K562 (cell line): ENCODE data around the gene RCOR2. TPM values are rescaled to one million over a fixed set of nuclear protein-coding genes. Genes with fewer than 3 reads are reported as not detected.

Experiments
- ATAC-seq: fragments of 200-7000 bp; cut with Tn5 transposase; 3 replicates; pipeline ENCODE4 v1.9.1; 2020; ENCODE audit warnings: moderate library complexity
- BruUV-seq: library from RNA; stranded (reverse); fragments of 400-500 nt; replicated peaks from 2 replicates; lab custom pipeline; 2021; lab: Mats Ljungman, UMichigan
- CTCF ChIA-PET: fragments of 300-600 bp; formaldehyde crosslinking; extraction: SDS; loops from one replicate; lab custom pipeline; 2021; ENCODE audit warnings: low intra/inter-chr PET ratio; lab: Yijun Ruan, JAX
- POLR2A ChIA-PET: fragments of 300-600, 350-650 bp; sonication (Branson Sonifier 250); formaldehyde crosslinking; extraction: SDS; loops from one replicate; lab custom pipeline; 2021; ENCODE audit warnings: antibody characterized with exemption, inconsistent platforms; lab: Yijun Ruan, JAX
- DNase-seq, 4 experiments: peaks; one replicate each; pipeline versions ENCODE4 v3.0.0 to v3.0.0-alpha.2; 2011 to 2018; ENCODE audit warnings: low spot score in 3 of 4, mixed read lengths in 3 of 4; ENCODE audit errors: extremely low read depth in 1 of 4
- FAIRE-seq: peaks from 2 replicates; lab custom pipeline; 2011; peaks lifted over from hg19 to GRCh38; lab: Jason Lieb, UNC
- H2AFZ ChIP-seq: 2 replicates; pipeline ENCODE4 v1.6.0; 2011; ENCODE audit warnings: low read depth, low read length, control low read depth, inconsistent platforms
- H3K27ac ChIP-seq: fragments of 200-600 bp; 3 replicates; pipeline ENCODE4 v1.8.0; 2011; ENCODE audit warnings: low read depth, mild to moderate bottlenecking, control low read depth, inconsistent platforms, low read length, moderate library complexity, mixed read lengths; ENCODE audit errors: extremely low read depth
- H3K27me3 ChIP-seq, 2 experiments: fragments of 300-600 bp in 1 of 2; 2 replicates in 1 of 2; 3 replicates in 1 of 2; pipeline versions ENCODE4 v1.6.0 to v1.8.0; 2011; ENCODE audit warnings: inconsistent platforms in 2 of 2, low read length in 2 of 2, mild to moderate bottlenecking in 1 of 2, mixed read lengths in 1 of 2, moderate library complexity in 1 of 2; ENCODE audit not compliant: control insufficient read depth in 2 of 2, insufficient read depth in 2 of 2
- H3K36me3 ChIP-seq: fragments of 300-600 bp; 3 replicates; pipeline ENCODE4 v1.8.0; 2011; ENCODE audit warnings: mild to moderate bottlenecking, low read length, inconsistent platforms; ENCODE audit not compliant: control insufficient read depth, insufficient read depth
- H3K4me1 ChIP-seq, 2 experiments: fragments of 200-600 bp in 1 of 2; replicated peaks in 1 of 2; 2 replicates in 1 of 2; 3 replicates in 1 of 2; pipeline versions ENCODE4 v1.5.1 to v1.8.0; 2011; ENCODE audit warnings: inconsistent platforms in 2 of 2, low read length in 2 of 2, mild to moderate bottlenecking in 1 of 2, mixed read lengths in 1 of 2, moderate library complexity in 1 of 2; ENCODE audit not compliant: control insufficient read depth in 2 of 2, insufficient read depth in 2 of 2
- H3K4me2 ChIP-seq: 2 replicates; pipeline ENCODE4 v1.6.1; 2011; ENCODE audit warnings: low read length, control low read depth, inconsistent platforms, mixed read lengths; ENCODE audit not compliant: insufficient read depth
- H3K4me3 ChIP-seq: fragments of 200-600 bp; sonication (generic), shearing (Covaris generic); 2 replicates; pipeline ENCODE4 v1.5.1; 2016; ENCODE audit warnings: control low read depth, inconsistent platforms
- H3K79me2 ChIP-seq: fragments of 200-600 bp; 3 replicates; pipeline ENCODE4 v1.8.0; 2011; ENCODE audit warnings: low read length, inconsistent platforms; ENCODE audit not compliant: control insufficient read depth, insufficient read depth
- H3K9ac ChIP-seq, 2 experiments: 2 replicates each; pipeline versions ENCODE4 v1.6.0 to v1.6.1; 2011; ENCODE audit warnings: low read depth in 2 of 2, low read length in 2 of 2, control low read depth in 1 of 2, inconsistent platforms in 1 of 2, mild to moderate bottlenecking in 1 of 2, mixed read lengths in 1 of 2; ENCODE audit not compliant: insufficient read depth in 1 of 2
- H3K9me1 ChIP-seq: one replicate; pipeline ENCODE4 v1.6.0; 2011; ENCODE audit warnings: inconsistent platforms, mild to moderate bottlenecking, low read length, moderate library complexity; ENCODE audit not compliant: control insufficient read depth, insufficient read depth
- H3K9me3 ChIP-seq: replicated peaks from 2 replicates; pipeline ENCODE4 v1.5.1; 2011; ENCODE audit warnings: low read depth, low read length, inconsistent platforms; ENCODE audit not compliant: control insufficient read depth, insufficient read depth
- H4K20me1 ChIP-seq: replicated peaks from 2 replicates; pipeline ENCODE4 v1.6.1; 2011; ENCODE audit warnings: low read length, inconsistent platforms, mixed read lengths; ENCODE audit not compliant: control insufficient read depth, insufficient read depth
- ELF1 ChIP-seq: fragments of 200-800 bp; sonication (Bioruptor generic); IDR thresholded peaks from 2 replicates; pipeline ENCODE4 v1.6.1; 2016; ENCODE audit warnings: missing genetic modification characterization, missing compliant biosample characterization
- EP300 ChIP-seq: IDR thresholded peaks from 2 replicates; pipeline ENCODE4 v1.6.1; 2012; ENCODE audit warnings: low read length, improper control_type of control experiment
- MEIS2 ChIP-seq: fragments of 450-650 bp; IDR thresholded peaks from 2 replicates; pipeline ENCODE4 v1.6.1; 2014; ENCODE audit warnings: mild to moderate bottlenecking; ENCODE audit not compliant: partially characterized antibody
- NCOA6 ChIP-seq: fragments of 450-650 bp; IDR thresholded peaks from 2 replicates; pipeline ENCODE4 v1.6.1; 2017; ENCODE audit warnings: mild to moderate bottlenecking
- PCBP1 ChIP-seq: fragments of 200-400 bp; formaldehyde crosslinking; IDR thresholded peaks from 2 replicates; pipeline ENCODE4 v1.6.1; 2018; ENCODE audit warnings: mild to moderate bottlenecking, low read depth, low read length; ENCODE audit not compliant: poor library complexity, severe bottlenecking
- RFX5 ChIP-seq: IDR thresholded peaks from 2 replicates; pipeline ENCODE4 v1.6.1; 2011; ENCODE audit warnings: low read depth, mild to moderate bottlenecking, improper control_type of control experiment, low read length
- TCF7L2 ChIP-seq: fragments of 150-350 bp; IDR thresholded peaks from 2 replicates; pipeline ENCODE4 v1.6.1; 2016; ENCODE audit warnings: low read depth, mild to moderate bottlenecking, low read length, moderate library complexity
- TGIF2 ChIP-seq: sonication (generic); formaldehyde crosslinking; IDR thresholded peaks from 2 replicates; pipeline ENCODE4 v1.8.1; 2022; ENCODE audit warnings: mild to moderate bottlenecking, missing genetic modification reagents, moderate library complexity
- WGBS: fragments of 100-300 bp; shearing (Covaris generic); methylation state at CpG from one replicate; pipeline ENCODE4 v1.1.6; 2016; ENCODE audit warnings: low coverage, mixed read lengths; ENCODE audit not compliant: insufficient coverage; ENCODE audit errors: missing lambda C conversion rate; 5-methylcytosine and 5-hydroxymethylcytosine counted together
- in situ Hi-C: fragments of 300-500 bp; cut with MboI; formaldehyde crosslinking; loops from 4 replicates; pipeline ENCODE4 v1.15.0; 2018; ENCODE audit warnings: inconsistent platforms, mixed read lengths
- intact Hi-C: fragments of 100-400 bp; cut with micrococcal nuclease; formaldehyde crosslinking; loops from 2 replicates; pipeline ENCODE4 v1.14.2; 2022
- polyA plus RNA-seq, 8 experiments: library from polyadenylated mRNA; depleted of rRNA in 4 of 8; stranded (reverse) in 5 of 8; unstranded in 3 of 8; fragments of >200 nt; fragmentation: Nextera tagmentation in 2 of 8; fragmentation: Illumina TruSeq in 1 of 8; extraction: Ambion mirVana in 2 of 8; extraction: Trizol in 1 of 8; gene quantifications; 2 replicates each; pipeline versions ENCODE4 v1.2.1 to v1.2.3, GENCODE V29; 2011 to 2014; ENCODE audit warnings: inconsistent platforms in 1 of 8, missing spikeins in 1 of 8
- total RNA-seq, 7 experiments: library from RNA; depleted of rRNA in 6 of 7; stranded (reverse); fragments of >200 nt in 6 of 7; fragmentation: Illumina TruSeq in 2 of 7; extraction: Trizol in 2 of 7; gene quantifications; 2 replicates each; pipeline versions ENCODE4 v1.2.1 to v1.2.3, GENCODE V29; 2011 to 2021; ENCODE audit warnings: low replicate concordance in 1 of 7
- TF ChIP-seq, protein P1 (sequence below): fragments of 200-800 bp; sonication (Bioruptor generic); IDR thresholded peaks from 2 replicates; pipeline ENCODE4 v1.6.1; 2017; ENCODE audit warnings: missing genetic modification characterization, missing compliant biosample characterization
- TF ChIP-seq, protein P2 (sequence below): sonication (generic); formaldehyde crosslinking; IDR thresholded peaks from 2 replicates; pipeline ENCODE4 v1.8.0; 2023; ENCODE audit warnings: mild to moderate bottlenecking, missing genetic modification reagents
- TF ChIP-seq, protein P3 (sequence below): sonication (generic); formaldehyde crosslinking; IDR thresholded peaks from 2 replicates; pipeline ENCODE4 v1.9.0; 2022; ENCODE audit warnings: mild to moderate bottlenecking, missing genetic modification reagents
- TF ChIP-seq, protein P4 (sequence below): fragments of 250-450 bp; sonication (Bioruptor Pico); IDR thresholded peaks from 2 replicates; pipeline ENCODE4 v1.4.0; 2020

Gene RCOR2
- total and polyA plus RNA-seq, 9 of the 15 experiments (the other 6 are each of a cell fraction or from before 2014, with no cell fraction given) = 0.04 to 6.5 (median 2.5) TPM; not detected in 1

DNA sequence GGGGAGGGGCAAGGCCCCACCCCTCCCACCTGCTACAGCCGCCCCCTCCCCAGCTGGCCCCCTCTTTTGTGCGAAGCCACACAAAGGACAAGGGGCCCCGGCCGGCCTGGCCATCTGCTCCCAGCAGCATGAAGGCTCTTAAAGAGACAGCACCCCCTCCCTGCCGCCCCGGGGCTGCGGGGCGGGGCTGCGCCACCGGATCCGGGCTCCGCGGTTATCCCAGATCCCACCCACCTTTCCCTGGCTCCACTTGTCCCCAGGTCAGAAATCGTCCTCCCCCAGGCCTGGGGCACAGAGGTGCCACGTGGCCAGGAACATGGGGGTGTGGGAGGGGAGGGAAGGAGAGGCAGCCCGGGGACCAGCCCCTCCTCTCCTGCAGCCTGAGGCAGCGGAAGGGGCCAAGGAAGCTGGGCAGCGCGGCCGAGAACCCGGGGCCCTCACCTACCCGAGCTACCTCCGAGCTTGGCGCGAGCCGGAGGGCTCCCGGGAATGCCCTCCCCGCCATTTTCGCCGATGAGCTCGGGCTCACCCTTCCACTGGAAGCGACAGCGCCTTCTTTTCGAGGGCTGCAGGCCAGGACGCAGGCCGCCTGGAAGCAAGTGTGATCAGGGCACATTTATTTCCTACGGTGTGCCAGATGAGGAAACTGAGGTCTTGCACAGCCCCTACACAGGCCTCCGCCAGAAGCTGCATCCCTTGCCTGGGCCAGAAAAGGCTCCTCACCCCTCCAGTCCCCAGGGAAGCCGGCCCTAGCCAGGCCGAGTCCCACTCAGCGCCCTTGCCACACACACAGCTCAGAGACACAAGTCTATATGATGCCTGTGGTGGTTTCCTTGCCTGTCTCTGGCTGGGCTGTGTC lies 2.5 kb upstream of the RCOR2 start:
- no peaks in the 10 kb centered on the region for H3K9me1 ChIP-seq
- CTCF ChIA-PET = no interaction called here
- H2AFZ ChIP-seq = peak overlapping the region; percentile 89
- no peaks in the 10 kb centered on the region for H3K9me3 ChIP-seq
- no peaks in the 10 kb centered on the region for H4K20me1 ChIP-seq
- POLR2A ChIA-PET = interaction anchor here (0.8 kb wide), 1 partner anchor 10 kb away, joined by 4 read pairs; no protein-coding TSS in a partner anchor
- intact Hi-C loops (loop anchor here (5.0 kb wide), 1 partner anchor 152 kb away; the partner anchor contains the start of gene ZFTA), in situ Hi-C loops (no loop called here)
- H3K27me3 ChIP-seq = no peaks in the 10 kb centered on the region
- 55% methylated on average over 31 of the region's 41 CpGs for whole genome bisulfite sequencing
- H3K36me3 ChIP-seq = no peaks in the 10 kb centered on the region
- peak overlapping the region; percentile 76; the same call in 1 of the 3 replicates for H3K27ac ChIP-seq
- FAIRE-seq (no peak), ATAC-seq (peak; percentile 50), DNase-seq (peak; percentile 61 to 79 (median 70))
- no TSS peak for BruUV-seq
- peaks cover 46 to 74% of the 10 kb centered on the region in 2 experiments for H3K4me1 ChIP-seq
- H3K4me2 ChIP-seq = 0 out of 2 replicates have a peak overlapping the region, but pooled peaks have one; percentile 83
- no peaks in the 10 kb centered on the region for H3K79me2 ChIP-seq
- no peak overlapping the region for H3K4me3 ChIP-seq
- H3K9ac ChIP-seq = peak overlapping the region; percentile 44 to 95
- TF ChIP-seq TCF7L2 = no peak
- TF ChIP-seq TGIF2 (CRISPR knock-in tag) = no peak
- peak; percentile 4; the same call in 1 of the 2 replicates for TF ChIP-seq EP300
- TF ChIP-seq ELF1 = no peak
- no peak for TF ChIP-seq NCOA6
- TF ChIP-seq RFX5 = no peak
- TF ChIP-seq, protein P1, sequence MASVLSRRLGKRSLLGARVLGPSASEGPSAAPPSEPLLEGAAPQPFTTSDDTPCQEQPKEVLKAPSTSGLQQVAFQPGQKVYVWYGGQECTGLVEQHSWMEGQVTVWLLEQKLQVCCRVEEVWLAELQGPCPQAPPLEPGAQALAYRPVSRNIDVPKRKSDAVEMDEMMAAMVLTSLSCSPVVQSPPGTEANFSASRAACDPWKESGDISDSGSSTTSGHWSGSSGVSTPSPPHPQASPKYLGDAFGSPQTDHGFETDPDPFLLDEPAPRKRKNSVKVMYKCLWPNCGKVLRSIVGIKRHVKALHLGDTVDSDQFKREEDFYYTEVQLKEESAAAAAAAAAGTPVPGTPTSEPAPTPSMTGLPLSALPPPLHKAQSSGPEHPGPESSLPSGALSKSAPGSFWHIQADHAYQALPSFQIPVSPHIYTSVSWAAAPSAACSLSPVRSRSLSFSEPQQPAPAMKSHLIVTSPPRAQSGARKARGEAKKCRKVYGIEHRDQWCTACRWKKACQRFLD = no peak
- TF ChIP-seq, protein P2, sequence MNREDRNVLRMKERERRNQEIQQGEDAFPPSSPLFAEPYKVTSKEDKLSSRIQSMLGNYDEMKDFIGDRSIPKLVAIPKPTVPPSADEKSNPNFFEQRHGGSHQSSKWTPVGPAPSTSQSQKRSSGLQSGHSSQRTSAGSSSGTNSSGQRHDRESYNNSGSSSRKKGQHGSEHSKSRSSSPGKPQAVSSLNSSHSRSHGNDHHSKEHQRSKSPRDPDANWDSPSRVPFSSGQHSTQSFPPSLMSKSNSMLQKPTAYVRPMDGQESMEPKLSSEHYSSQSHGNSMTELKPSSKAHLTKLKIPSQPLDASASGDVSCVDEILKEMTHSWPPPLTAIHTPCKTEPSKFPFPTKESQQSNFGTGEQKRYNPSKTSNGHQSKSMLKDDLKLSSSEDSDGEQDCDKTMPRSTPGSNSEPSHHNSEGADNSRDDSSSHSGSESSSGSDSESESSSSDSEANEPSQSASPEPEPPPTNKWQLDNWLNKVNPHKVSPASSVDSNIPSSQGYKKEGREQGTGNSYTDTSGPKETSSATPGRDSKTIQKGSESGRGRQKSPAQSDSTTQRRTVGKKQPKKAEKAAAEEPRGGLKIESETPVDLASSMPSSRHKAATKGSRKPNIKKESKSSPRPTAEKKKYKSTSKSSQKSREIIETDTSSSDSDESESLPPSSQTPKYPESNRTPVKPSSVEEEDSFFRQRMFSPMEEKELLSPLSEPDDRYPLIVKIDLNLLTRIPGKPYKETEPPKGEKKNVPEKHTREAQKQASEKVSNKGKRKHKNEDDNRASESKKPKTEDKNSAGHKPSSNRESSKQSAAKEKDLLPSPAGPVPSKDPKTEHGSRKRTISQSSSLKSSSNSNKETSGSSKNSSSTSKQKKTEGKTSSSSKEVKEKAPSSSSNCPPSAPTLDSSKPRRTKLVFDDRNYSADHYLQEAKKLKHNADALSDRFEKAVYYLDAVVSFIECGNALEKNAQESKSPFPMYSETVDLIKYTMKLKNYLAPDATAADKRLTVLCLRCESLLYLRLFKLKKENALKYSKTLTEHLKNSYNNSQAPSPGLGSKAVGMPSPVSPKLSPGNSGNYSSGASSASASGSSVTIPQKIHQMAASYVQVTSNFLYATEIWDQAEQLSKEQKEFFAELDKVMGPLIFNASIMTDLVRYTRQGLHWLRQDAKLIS = no peak
- no peak for TF ChIP-seq MEIS2
- peak; percentile 63 for TF ChIP-seq PCBP1
- TF ChIP-seq, protein P3, sequence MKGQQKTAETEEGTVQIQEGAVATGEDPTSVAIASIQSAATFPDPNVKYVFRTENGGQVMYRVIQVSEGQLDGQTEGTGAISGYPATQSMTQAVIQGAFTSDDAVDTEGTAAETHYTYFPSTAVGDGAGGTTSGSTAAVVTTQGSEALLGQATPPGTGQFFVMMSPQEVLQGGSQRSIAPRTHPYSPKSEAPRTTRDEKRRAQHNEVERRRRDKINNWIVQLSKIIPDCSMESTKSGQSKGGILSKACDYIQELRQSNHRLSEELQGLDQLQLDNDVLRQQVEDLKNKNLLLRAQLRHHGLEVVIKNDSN (CRISPR knock-in tag) = peak; percentile 50; the same call in 1 of the 2 replicates
- TF ChIP-seq, protein P4, sequence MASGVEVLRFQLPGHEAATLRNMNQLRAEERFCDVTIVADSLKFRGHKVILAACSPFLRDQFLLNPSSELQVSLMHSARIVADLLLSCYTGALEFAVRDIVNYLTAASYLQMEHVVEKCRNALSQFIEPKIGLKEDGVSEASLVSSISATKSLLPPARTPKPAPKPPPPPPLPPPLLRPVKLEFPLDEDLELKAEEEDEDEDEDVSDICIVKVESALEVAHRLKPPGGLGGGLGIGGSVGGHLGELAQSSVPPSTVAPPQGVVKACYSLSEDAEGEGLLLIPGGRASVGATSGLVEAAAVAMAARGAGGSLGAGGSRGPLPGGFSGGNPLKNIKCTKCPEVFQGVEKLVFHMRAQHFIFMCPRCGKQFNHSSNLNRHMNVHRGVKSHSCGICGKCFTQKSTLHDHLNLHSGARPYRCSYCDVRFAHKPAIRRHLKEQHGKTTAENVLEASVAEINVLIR = no peak
